ENCODE measurements around the gene NCMAP. TPM values are rescaled to one million over a fixed set of nuclear protein-coding genes. Genes with fewer than 3 reads are reported as not detected.
A peak's percentile ranks its signal among the peaks of the same experiment; 100 is the strongest.

Gene NCMAP
- total RNA-seq, 1 donor from 2014 or later, result 2.1 TPM

DNA sequence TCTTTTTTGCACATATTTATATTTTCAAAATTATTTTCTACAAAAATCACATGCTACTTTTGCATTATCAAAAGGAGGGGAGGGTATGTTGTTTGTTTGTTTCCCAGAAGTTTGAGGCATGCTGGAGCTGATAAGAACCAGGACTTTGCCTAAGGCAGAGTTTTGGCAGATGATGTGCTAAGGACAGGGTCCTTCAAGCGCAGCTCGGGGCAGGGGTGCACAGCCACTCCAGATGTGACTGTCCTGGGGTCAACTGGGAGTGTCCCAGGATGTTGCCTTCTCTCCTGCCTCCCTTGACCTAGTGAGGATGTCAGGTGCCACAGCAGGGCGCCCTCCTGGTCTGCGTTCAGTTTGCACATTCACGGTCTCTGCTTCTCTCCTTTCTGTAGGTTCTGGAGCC is 44.7 kb downstream of the NCMAP start:
- no peak overlapping the region for H3K4me3 Mint-ChIP-seq
- no peaks in the 10 kb centered on the region for H3K36me3 Mint-ChIP-seq
- peaks cover 2% of the 10 kb centered on the region for H3K27me3 Mint-ChIP-seq
- no peak for DNase-seq (ENCODE audit: extremely low spot score, unreplicated experiment)
- no peak for TF ChIP-seq CTCF (conservative IDR thresholded peaks at IDR 0.05)
- no peaks in the 10 kb centered on the region for H3K9me3 Mint-ChIP-seq
- H3K4me1 Mint-ChIP-seq (ENCODE audit: unreplicated experiment), result no peaks in the 10 kb centered on the region
- no peak overlapping the region for H3K27ac Mint-ChIP-seq

GRCh38 chr1:24605534-24606295 is 49.8 kb downstream of the NCMAP start:
- Mint-ChIP-seq H3K4me3 (no peak overlapping the region), H3K9me3 (no peaks in the 10 kb centered on the region), H3K27ac (peak overlapping the region; percentile 11), H3K36me3 (no peaks in the 10 kb centered on the region), H3K4me1 (ENCODE audit: unreplicated experiment) (no peaks in the 10 kb centered on the region), H3K27me3 (peaks cover 5% of the 10 kb centered on the region)
- no peak for TF ChIP-seq CTCF (conservative IDR thresholded peaks at IDR 0.05)
- DNase-seq (ENCODE audit: extremely low spot score, unreplicated experiment), result no peak

DNA sequence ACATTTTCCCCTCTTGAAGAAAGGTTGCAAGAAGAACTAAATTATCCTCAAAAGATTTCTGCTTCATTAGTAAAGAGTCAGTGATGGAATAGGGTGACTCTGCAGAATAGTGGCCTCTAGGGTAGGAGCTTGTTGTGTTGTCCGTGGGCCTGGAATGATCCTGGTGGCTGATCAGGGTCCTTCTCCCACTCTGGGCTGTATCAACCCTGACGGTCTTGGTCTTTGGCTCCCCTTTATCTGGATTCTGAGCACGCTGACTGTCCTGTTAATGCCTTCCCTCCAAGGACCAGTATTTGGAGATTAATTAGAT is 50.4 kb downstream of the NCMAP start:
- H3K4me1 Mint-ChIP-seq (ENCODE audit: unreplicated experiment), result no peaks in the 10 kb centered on the region
- peak overlapping the region; percentile 11 for H3K27ac Mint-ChIP-seq
- DNase-seq (ENCODE audit: extremely low spot score, unreplicated experiment), result no peak
- H3K36me3 Mint-ChIP-seq, result no peaks in the 10 kb centered on the region
- no peaks in the 10 kb centered on the region for H3K9me3 Mint-ChIP-seq
- H3K4me3 Mint-ChIP-seq, result no peak overlapping the region
- peaks cover 3% of the 10 kb centered on the region for H3K27me3 Mint-ChIP-seq
- no peak for TF ChIP-seq CTCF (conservative IDR thresholded peaks at IDR 0.05)

- no peak for TF ChIP-seq CTCF (conservative IDR thresholded peaks at IDR 0.05)
- Mint-ChIP-seq H3K4me3 (no peak overlapping the region), H3K36me3 (no peaks in the 10 kb centered on the region), H3K4me1 (ENCODE audit: unreplicated experiment) (no peaks in the 10 kb centered on the region), H3K27me3 (peaks cover 3% of the 10 kb centered on the region), H3K9me3 (no peaks in the 10 kb centered on the region), H3K27ac (peak overlapping the region; percentile 11)
- DNase-seq (ENCODE audit: extremely low spot score, unreplicated experiment), result no peak
Observed at GRCh38 chr1:24606621-24607020, 50.7 kb downstream of the NCMAP start.

DNA sequence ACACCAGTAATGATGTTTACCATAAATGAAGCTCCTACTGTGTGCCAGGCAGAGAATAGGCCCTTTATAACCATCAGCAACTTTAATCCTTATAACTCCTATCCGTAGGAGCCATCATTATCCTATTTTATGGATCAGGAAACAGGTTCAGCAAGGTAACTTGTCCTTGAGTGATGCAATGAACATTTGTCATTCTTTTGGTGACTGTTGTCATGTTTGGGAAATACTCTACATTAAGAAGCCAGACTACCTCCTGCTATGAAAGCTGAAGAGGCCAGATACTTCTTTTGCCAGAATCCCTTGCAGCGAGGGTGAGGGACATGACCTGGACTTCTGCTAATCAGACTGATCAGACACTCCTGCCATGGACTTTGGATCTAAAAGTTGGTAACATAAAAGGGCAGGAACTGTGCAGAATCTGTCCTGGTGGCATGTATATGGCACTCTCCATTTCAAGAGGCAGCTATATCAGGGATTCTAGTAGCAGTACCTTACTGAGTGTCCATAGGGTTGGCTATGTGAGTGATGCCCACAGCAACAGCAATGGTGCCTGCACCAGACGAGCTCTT is 54.1 kb downstream of the NCMAP start:
- Mint-ChIP-seq H3K27ac (peak overlapping the region; percentile 55), H3K27me3 (peaks cover 3% of the 10 kb centered on the region), H3K36me3 (no peaks in the 10 kb centered on the region), H3K4me1 (ENCODE audit: unreplicated experiment) (no peaks in the 10 kb centered on the region), H3K4me3 (no peak overlapping the region), H3K9me3 (no peaks in the 10 kb centered on the region)
- no peak for DNase-seq (ENCODE audit: extremely low spot score, unreplicated experiment)
- no peak for TF ChIP-seq CTCF (conservative IDR thresholded peaks at IDR 0.05)

Measured in type B pancreatic cell (in vitro differentiated cells).